ENCODE data around the gene CSMD2. TPM values are rescaled to one million over a fixed set of nuclear protein-coding genes. Genes with fewer than 3 reads are reported as not detected.

CSMD2 gene
- total RNA-seq, 4 donors from 2014 or later, result 0.09 to 0.20 TPM; not detected in 2

- Histone ChIP-seq H3K4me1 (no peaks in the 10 kb centered on the region), H3K9me3 (no peaks in the 10 kb centered on the region), H3K36me3 (no peaks in the 10 kb centered on the region), H3K4me3 (no peak overlapping the region), H3K27me3 (no peaks in the 10 kb centered on the region), H3K27ac (no peak overlapping the region)
- TF ChIP-seq POLR2A (IDR thresholded peaks at IDR 0.05), result no peak
- no peak for TF ChIP-seq CTCF (IDR thresholded peaks at IDR 0.05 in 4 of 5, conservative IDR thresholded peaks at IDR 0.05 in 1 of 5)
- ATAC-seq (no peak), DNase-seq (no peak)
- intact Hi-C loops (cut with DNase I; ENCODE audit: low total_unique reads) (no loop called here), in situ Hi-C loops (cut with MboI; ENCODE audit: low sequenced_read_pairs in 4 of 4) (no loop called here)
These were observed 135.1 kb downstream of the CSMD2 start for GRCh38 chr1:34029954-34030353.

DNA sequence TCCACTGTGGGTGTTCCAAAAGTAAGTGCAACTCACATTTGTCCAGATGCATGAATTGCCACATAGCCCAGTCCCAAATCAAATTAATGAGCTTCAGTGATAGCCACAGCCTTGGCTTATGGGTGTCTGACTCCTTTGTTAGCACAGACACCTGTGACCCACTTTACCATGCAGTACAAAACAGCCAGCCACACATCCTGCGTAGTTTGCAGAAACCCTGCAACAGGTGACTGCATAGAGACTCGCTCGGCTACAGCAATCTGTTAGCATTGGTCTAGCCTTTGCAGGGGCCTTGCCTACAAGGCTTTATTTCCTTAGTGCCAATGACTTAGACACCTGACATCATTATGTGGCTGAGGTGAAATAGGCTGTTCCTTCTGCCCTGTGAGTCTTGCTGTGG, 135.5 kb downstream of the CSMD2 start:
- no peaks in the 10 kb centered on the region for H3K36me3 ChIP-seq
- H3K27ac ChIP-seq, result no peak overlapping the region
- intact Hi-C loops (cut with DNase I; ENCODE audit: low total_unique reads) (no loop called here), in situ Hi-C loops (cut with MboI; ENCODE audit: low sequenced_read_pairs in 4 of 4) (no loop called here)
- H3K4me3 ChIP-seq, result no peak overlapping the region
- ATAC-seq (no peak), DNase-seq (no peak)
- H3K27me3 ChIP-seq, result no peaks in the 10 kb centered on the region
- TF ChIP-seq POLR2A (IDR thresholded peaks at IDR 0.05) (no peak), CTCF (IDR thresholded peaks at IDR 0.05 in 4 of 5, conservative IDR thresholded peaks at IDR 0.05 in 1 of 5) (no peak)
- H3K4me1 ChIP-seq, result no peaks in the 10 kb centered on the region
- H3K9me3 ChIP-seq, result no peaks in the 10 kb centered on the region

DNA sequence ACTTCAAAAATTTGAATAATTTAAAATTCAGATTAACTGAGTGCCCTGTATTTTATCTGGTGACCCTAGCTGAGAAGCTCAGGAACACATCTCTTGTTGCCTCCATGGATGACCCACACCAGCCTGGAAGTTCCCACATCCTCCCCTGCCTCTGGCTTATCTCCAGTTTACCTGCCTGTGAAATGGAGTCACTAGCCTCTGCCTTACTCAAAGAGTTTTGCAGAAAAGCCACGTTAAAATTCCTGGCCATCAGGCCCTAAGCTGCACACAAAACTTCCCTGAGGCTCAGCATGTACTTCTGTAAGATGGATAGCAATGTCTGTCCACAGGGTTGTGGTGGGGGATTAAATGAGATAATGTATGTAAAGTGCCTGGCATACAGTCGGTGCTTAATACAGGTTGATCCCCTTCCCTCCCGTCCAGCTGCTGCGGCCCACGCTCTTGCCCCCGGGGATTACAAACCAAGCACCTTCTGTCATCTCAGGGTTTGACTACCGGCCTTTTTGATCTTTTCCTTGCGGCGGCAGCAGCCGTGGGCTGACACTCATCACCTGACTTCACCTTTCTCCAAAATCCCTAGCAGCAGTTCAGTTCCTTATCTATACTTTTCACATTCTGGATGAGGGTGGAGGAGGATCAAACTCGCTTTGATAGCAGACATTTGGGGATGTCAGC, 136.5 kb downstream of the CSMD2 start:
- Histone ChIP-seq H3K27me3 (peaks cover 0 to 3% (median 0%) of the 10 kb centered on the region in 3 donors), H3K9me3 (no peaks in the 10 kb centered on the region), H3K27ac (no peak overlapping the region), H3K36me3 (no peaks in the 10 kb centered on the region), H3K4me3 (no peak overlapping the region), H3K4me1 (no peaks in the 10 kb centered on the region)
- no peak for TF ChIP-seq POLR2A (IDR thresholded peaks at IDR 0.05)
- TF ChIP-seq CTCF (IDR thresholded peaks at IDR 0.05 in 4 of 5, conservative IDR thresholded peaks at IDR 0.05 in 1 of 5), result no peak
- DNase-seq (no peak), ATAC-seq (no peak)
- intact Hi-C loops (cut with DNase I; ENCODE audit: low total_unique reads) (no loop called here), in situ Hi-C loops (cut with MboI; ENCODE audit: low sequenced_read_pairs in 4 of 4) (no loop called here)

DNA sequence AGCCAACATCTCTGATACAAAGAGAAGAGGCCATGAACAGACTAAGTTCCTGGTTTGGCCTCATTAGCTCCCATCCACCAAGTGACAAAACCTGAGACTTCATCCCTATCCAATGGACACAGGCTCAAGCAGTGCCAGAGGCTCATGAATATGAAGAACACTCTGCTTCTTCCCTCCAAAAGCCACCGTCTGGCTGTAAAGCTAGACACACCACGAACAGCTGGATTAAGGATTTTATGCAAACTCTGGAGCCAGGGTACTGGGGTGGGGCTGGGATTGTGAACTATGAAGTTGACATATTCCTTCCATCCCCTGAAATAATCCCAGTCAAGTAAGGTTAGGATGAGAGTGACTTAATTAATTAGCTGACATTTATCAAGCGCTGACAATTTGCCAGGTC, 139.4 kb downstream of the CSMD2 start:
- H3K27me3 ChIP-seq, result peaks cover 0 to 6% (median 0%) of the 10 kb centered on the region in 3 donors
- no peak for ATAC-seq
- TF ChIP-seq CTCF (IDR thresholded peaks at IDR 0.05 in 4 of 5, conservative IDR thresholded peaks at IDR 0.05 in 1 of 5), result no peak
- TF ChIP-seq POLR2A (IDR thresholded peaks at IDR 0.05), result no peak

GRCh38 chr1:34024485-34024884, 140.5 kb downstream of the CSMD2 start:
- in situ Hi-C loops (cut with MboI; ENCODE audit: low sequenced_read_pairs in 4 of 4) (no loop called here), intact Hi-C loops (cut with DNase I; ENCODE audit: low total_unique reads) (no loop called here)
- TF ChIP-seq CTCF (IDR thresholded peaks at IDR 0.05 in 4 of 5, conservative IDR thresholded peaks at IDR 0.05 in 1 of 5) (no peak), POLR2A (IDR thresholded peaks at IDR 0.05) (no peak)
- no peak for DNase-seq
- Histone ChIP-seq H3K36me3 (no peaks in the 10 kb centered on the region), H3K4me3 (no peak overlapping the region), H3K4me1 (no peaks in the 10 kb centered on the region), H3K27me3 (peaks cover 0 to 6% (median 0%) of the 10 kb centered on the region in 3 donors), H3K9me3 (no peaks in the 10 kb centered on the region), H3K27ac (no peak overlapping the region)
- ATAC-seq, result no peak

More for the DNA sequence above, 139.4 kb downstream of the CSMD2 start:
- no peak for DNase-seq
- Histone ChIP-seq H3K36me3 (no peaks in the 10 kb centered on the region), H3K9me3 (no peaks in the 10 kb centered on the region), H3K4me3 (no peak overlapping the region), H3K4me1 (no peaks in the 10 kb centered on the region), H3K27ac (no peak overlapping the region)
- in situ Hi-C loops (cut with MboI; ENCODE audit: low sequenced_read_pairs in 4 of 4) (no loop called here), intact Hi-C loops (cut with DNase I; ENCODE audit: low total_unique reads) (no loop called here)

Measured in gastrocnemius medialis (tissue), 4 donors.